WI38 (cell line): ENCODE data around the gene INO80C.

ENCODE experiments used
- H3K4me3 ChIP-seq: 2 replicates; pipeline ENCODE4 v1.5.1; 2011; ENCODE audit warnings: low read depth, mild to moderate bottlenecking, control low read depth, low read length
- TF ChIP-seq, protein P1 (sequence below): IDR thresholded peaks from 2 replicates; pipeline ENCODE4 v1.5.1; 2012; ENCODE audit warnings: low read depth, mild to moderate bottlenecking, control low read depth, low read length

Gene INO80C

DNA sequence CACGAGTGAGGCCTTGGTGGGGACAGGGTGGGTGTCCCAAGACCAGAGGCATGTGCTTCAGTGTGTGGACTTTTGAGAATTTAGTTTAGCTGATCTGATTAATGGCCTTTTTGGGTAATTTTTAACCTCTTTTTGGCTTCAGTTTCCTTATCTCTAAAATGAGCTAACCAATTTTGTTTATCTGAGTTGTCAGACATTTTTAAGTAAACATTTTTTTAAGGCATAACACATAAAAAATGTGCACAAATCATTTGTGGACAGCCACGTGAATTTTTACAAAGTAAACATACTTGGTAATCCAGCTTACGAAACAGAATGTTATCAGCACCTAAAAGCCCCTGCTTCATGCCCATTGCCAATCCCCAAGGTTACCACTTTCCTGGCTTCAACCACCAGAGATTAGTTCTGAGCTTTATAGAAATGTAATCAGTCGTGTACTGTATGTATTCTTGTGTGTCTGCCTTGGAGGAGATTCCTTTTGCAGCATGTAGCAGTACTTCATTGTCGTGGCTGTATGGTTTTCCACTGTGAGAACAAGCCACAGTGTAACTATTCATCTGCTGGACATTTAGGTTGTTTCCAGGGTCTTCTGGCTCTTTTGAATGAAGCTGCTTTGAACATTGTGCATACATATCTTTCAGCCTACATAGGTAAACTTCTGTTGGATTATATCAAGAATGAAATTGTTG is 8.4 kb upstream of the INO80C start:
- TF ChIP-seq, protein P1, sequence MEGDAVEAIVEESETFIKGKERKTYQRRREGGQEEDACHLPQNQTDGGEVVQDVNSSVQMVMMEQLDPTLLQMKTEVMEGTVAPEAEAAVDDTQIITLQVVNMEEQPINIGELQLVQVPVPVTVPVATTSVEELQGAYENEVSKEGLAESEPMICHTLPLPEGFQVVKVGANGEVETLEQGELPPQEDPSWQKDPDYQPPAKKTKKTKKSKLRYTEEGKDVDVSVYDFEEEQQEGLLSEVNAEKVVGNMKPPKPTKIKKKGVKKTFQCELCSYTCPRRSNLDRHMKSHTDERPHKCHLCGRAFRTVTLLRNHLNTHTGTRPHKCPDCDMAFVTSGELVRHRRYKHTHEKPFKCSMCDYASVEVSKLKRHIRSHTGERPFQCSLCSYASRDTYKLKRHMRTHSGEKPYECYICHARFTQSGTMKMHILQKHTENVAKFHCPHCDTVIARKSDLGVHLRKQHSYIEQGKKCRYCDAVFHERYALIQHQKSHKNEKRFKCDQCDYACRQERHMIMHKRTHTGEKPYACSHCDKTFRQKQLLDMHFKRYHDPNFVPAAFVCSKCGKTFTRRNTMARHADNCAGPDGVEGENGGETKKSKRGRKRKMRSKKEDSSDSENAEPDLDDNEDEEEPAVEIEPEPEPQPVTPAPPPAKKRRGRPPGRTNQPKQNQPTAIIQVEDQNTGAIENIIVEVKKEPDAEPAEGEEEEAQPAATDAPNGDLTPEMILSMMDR: no peak
- H3K4me3 ChIP-seq: no peak overlapping the region

DNA sequence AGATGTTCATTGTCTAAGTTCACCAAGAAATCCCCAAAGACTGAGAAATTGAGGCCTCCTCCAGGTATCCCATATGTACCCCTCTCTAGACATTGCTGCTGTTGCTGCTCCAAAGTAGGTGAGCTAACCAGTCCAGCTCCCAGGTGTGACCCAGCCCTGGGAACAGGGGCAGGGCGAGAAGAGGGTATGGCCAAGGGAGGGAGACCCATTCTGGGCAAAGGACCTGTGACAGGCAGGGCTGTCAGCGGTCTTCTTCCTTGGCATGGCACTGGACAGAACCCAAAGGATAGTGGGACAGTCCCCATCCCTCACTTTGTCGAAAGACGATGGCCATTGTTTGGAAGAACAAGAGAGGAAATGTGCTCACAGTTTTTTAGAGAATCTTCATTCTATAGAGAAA is 7.2 kb upstream of the INO80C start:
- TF ChIP-seq, protein P1: no peak

DNA sequence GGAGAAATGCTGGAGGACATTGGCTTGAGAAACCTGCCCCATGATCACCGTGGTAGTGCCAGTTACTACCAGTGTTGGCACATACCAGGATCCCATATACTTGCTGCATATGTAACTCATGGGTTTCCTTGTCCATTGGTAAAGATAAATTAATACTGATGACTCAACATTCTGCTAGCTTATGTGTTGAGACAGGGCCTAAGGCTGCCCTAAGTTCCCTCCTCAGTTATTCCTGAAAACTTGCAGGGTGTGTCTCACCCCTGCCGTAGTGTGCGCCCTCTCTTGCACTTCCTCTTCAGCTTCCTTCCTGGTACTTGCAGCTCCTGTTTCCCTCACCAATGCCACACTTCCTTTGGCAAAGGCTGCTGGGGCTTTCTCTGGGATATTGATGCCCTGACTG is 4.3 kb upstream of the INO80C start:
- TF ChIP-seq, protein P1: no peak
- no peak overlapping the region for H3K4me3 ChIP-seq

More for the DNA sequence above, 7.2 kb upstream of the INO80C start:
- no peak overlapping the region for H3K4me3 ChIP-seq

DNA sequence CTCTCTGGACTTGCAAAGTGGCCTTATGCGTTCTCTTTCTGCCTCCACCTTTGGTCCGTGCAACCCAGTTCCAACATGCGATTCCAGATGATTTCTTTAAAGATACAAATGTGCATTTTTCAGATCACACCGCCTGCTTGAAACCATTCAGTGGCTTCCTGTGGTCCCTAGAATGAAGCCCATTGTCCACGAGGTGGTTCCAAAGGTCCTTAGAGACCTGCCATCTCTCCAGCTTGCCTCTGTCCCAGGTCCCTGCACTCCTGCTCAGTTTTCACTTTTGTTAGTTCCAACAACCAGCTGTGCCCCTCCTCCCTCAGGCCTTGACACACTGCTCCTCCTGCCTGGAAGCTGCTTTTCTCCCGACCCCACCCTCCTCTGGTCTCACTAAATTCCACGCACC is 3.6 kb upstream of the INO80C start:
- no peak overlapping the region for H3K4me3 ChIP-seq

GRCh38 chr18:35500113-35500512 is 2.4 kb upstream of the INO80C start:
- TF ChIP-seq, protein P1: no peak
- no peak overlapping the region for H3K4me3 ChIP-seq

More for the DNA sequence above, 3.6 kb upstream of the INO80C start:
- TF ChIP-seq, protein P1: no peak

DNA sequence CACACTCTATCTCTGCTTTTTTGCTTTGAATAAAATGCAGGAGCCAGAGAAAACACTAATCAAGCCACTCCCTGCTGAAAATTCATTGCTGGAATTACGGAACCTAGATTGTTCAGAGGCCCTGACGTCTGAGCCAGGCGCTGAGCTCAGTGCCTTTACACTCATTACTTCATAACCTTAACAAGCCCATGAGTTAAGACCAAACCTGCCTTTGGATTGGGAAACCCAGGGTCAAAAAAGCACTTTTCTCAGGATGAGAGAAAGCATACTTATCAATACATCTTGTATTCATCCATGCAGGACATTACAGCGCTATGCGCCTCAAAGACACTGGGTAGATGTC is 762 bp downstream of the INO80C start:
- H3K4me3 ChIP-seq: peak overlapping the region; percentile 80
- TF ChIP-seq, protein P1: no peak

- TF ChIP-seq, protein P1: no peak
- H3K4me3 ChIP-seq: no peak overlapping the region
These were observed 2.0 kb downstream of the INO80C start for GRCh38 chr18:35495536-35496314.
